NT2/D1 (cell line): ENCODE measurements around the gene FAM151B.

ENCODE experiments used
- DNase-seq: peaks from one replicate; pipeline ENCODE4 v3.0.0-alpha.2; 2011; ENCODE audit warnings: low read depth, low spot score
- H3K27me3 ChIP-seq: 2 replicates; pipeline ENCODE4 v1.6.0; 2011; ENCODE audit warnings: mild to moderate bottlenecking; ENCODE audit not compliant: insufficient read length, insufficient read depth
- H3K36me3 ChIP-seq: 2 replicates; pipeline ENCODE4 v1.6.1; 2011; ENCODE audit warnings: mild to moderate bottlenecking, low read length, mixed read lengths; ENCODE audit not compliant: insufficient read depth, insufficient read length
- H3K4me1 ChIP-seq: 2 replicates; pipeline ENCODE4 v1.5.1; 2011; ENCODE audit not compliant: insufficient read depth, insufficient read length
- H3K4me3 ChIP-seq: 2 replicates; pipeline ENCODE4 v1.5.1; 2011; ENCODE audit warnings: low read depth; ENCODE audit not compliant: insufficient read length
- H3K9ac ChIP-seq: 2 replicates; pipeline ENCODE4 v1.6.0; 2011; ENCODE audit warnings: low read depth; ENCODE audit not compliant: insufficient read length
- H3K9me3 ChIP-seq: 2 replicates; pipeline ENCODE4 v1.5.1; 2011; ENCODE audit warnings: mild to moderate bottlenecking, low read length; ENCODE audit not compliant: insufficient read depth
- SUZ12 ChIP-seq: IDR thresholded peaks from 2 replicates; pipeline ENCODE4 v1.6.1; 2011; ENCODE audit not compliant: insufficient read length, insufficient read depth; ENCODE audit errors: extremely low read depth
- YY1 ChIP-seq: IDR thresholded peaks from 2 replicates; pipeline ENCODE4 v1.6.1; 2011; ENCODE audit not compliant: insufficient read length, insufficient read depth
- ZNF274 ChIP-seq: IDR thresholded peaks from 2 replicates; pipeline ENCODE4 v1.6.1; 2011; ENCODE audit warnings: mild to moderate bottlenecking, low read depth, low read length

FAM151B gene

DNA sequence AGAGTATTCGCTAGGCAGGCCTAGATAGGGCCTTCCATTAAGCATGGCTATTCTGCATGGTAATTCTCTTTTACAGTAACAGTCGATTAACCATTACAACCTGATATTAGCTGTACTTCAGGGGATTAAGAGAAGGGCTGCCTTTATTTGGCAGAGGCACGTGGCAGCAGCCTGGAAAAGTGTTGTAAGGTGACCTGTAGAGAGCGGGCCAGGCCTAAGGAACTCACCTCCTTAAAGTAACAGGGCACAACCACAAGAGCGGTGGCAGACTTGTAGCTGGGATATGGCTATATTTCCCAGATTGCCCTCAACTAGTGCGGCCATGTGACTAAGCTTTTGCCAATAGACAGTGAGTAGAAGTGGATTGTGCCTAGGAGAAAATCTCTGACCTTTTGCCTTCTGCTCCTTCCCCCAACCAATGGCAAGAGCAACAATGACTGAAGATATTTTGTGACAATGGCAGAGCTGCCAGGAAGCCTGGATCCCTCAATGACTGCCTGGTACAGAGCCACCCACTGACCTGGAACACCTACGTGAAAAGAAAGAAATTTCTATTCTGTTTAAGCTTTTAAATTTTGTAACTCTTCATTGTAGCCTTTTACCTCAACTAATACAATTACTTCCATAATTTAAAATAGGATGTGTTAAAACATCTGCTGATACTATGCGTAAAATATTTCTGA, 101.1 kb downstream of the FAM151B start:
- no peaks in the 10 kb centered on the region for H3K36me3 ChIP-seq
- TF ChIP-seq YY1 = no peak
- no peak for TF ChIP-seq ZNF274
- no peak for TF ChIP-seq SUZ12
- no peaks in the 10 kb centered on the region for H3K4me1 ChIP-seq
- H3K27me3 ChIP-seq = no peaks in the 10 kb centered on the region
- no peak for DNase-seq
- H3K9ac ChIP-seq = no peak overlapping the region
- H3K4me3 ChIP-seq = no peak overlapping the region
- no peaks in the 10 kb centered on the region for H3K9me3 ChIP-seq

DNA sequence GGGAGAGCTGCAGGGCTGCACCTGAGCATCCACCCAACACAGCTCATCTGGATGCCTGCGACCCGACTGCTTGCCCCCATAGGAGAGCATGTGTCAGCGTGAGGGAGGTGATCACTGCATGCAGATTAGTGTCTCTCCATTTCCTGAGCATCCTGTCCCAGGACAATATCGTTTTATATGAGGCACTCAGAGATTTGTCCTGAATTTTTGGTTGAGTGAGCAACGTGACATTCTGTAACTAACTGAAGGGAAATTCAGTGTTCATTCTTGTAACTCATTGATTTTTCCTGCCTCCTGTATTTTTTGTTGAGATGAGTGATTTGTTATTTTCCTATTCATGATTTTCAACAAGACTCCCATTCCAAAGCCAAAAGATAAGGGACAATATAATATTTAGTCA, 102.9 kb downstream of the FAM151B start:
- Histone ChIP-seq H3K27me3 (no peaks in the 10 kb centered on the region), H3K9ac (no peak overlapping the region), H3K4me1 (no peaks in the 10 kb centered on the region), H3K36me3 (no peaks in the 10 kb centered on the region), H3K4me3 (no peak overlapping the region), H3K9me3 (no peaks in the 10 kb centered on the region)
- DNase-seq = no peak
- TF ChIP-seq YY1 (no peak), ZNF274 (no peak), SUZ12 (no peak)

DNA sequence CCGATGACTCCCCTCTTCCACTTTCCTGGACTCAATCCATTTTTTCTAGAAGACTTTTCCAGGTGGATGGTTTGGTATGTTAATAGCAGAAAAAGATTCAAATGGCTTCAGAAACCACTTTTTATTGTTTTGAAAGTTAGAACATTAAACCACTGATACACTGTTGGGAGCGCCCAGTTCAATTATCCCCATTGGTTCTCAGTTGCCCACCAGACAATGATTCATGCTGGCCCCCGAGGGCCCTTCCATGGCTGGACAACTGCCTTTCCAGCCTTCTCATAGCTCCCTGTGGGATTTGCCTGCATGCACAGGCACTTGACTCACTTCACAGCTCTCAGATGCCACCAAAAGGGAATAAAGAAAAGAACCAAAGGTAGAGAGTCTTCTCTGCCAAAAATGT, 103.5 kb downstream of the FAM151B start:
- H3K9me3 ChIP-seq = no peaks in the 10 kb centered on the region
- H3K4me3 ChIP-seq = no peak overlapping the region
- TF ChIP-seq ZNF274 (no peak), YY1 (no peak), SUZ12 (no peak)
- H3K27me3 ChIP-seq = no peaks in the 10 kb centered on the region
- H3K9ac ChIP-seq = no peak overlapping the region
- H3K36me3 ChIP-seq = no peaks in the 10 kb centered on the region
- no peaks in the 10 kb centered on the region for H3K4me1 ChIP-seq
- no peak for DNase-seq

DNA sequence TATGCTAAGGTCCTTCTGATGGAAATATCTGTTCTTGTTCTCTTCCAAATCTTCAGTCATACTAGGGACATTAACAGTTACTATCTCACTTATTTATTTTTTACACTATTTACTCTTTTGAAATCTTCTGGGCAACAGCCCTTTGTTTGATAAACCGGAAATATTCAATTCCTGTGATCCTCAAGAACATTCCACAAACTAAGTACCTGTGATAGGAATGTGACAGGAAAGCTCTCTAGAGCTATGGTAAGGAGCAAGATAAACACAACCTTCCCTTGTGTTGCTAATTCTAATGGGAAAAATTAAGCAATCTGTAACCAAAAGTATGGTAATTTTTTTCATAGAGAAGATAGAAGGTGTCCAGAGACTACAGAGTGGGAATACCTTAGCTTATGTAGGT, 104.2 kb downstream of the FAM151B start:
- TF ChIP-seq YY1 (no peak), SUZ12 (no peak), ZNF274 (no peak)
- H3K4me1 ChIP-seq = no peaks in the 10 kb centered on the region

More for the DNA sequence above, 104.2 kb downstream of the FAM151B start:
- Histone ChIP-seq H3K27me3 (no peaks in the 10 kb centered on the region), H3K36me3 (no peaks in the 10 kb centered on the region), H3K9me3 (no peaks in the 10 kb centered on the region), H3K9ac (no peak overlapping the region), H3K4me3 (no peak overlapping the region)
- no peak for DNase-seq
